Thymus (tissue), 11 donors: ENCODE data around the gene ZBTB5. TPM values are rescaled to one million over a fixed set of nuclear protein-coding genes. Genes with fewer than 3 reads are reported as not detected.
"Not testable (repeated sequence)": the region's sequence is repeated elsewhere in the genome, so short reads cannot be mapped to it uniquely, and the experiment has no call there.

ENCODE experiments used
- DNase-seq, 9 donors: peaks; one replicate each; pipeline ENCODE4 v3.0.0-alpha.2; 2013; ENCODE audit warnings: low spot score in 9 of 9, low read depth in 6 of 9, missing footprints in 1 of 9
- H3K27ac ChIP-seq, 2 donors: one replicate each; pipeline ENCODE4 v1.5.1; 2013; ENCODE audit warnings: control low read depth in 1 of 2, low read depth in 1 of 2, low read length in 1 of 2, mild to moderate bottlenecking in 1 of 2, moderate library complexity in 1 of 2
- H3K27me3 ChIP-seq, 2 donors: one replicate each; pipeline ENCODE4 v1.5.1; 2013; ENCODE audit warnings: low read length in 1 of 2; ENCODE audit not compliant: control insufficient read depth in 2 of 2, insufficient read depth in 1 of 2
- H3K36me3 ChIP-seq, 2 donors: one replicate each; pipeline ENCODE4 v1.5.1; 2013; ENCODE audit warnings: low read length in 1 of 2, mild to moderate bottlenecking in 1 of 2, moderate library complexity in 1 of 2; ENCODE audit not compliant: control insufficient read depth in 2 of 2, insufficient read depth in 2 of 2
- H3K4me1 ChIP-seq, 2 donors: one replicate each; pipeline ENCODE4 v1.5.1; 2013; ENCODE audit warnings: low read length in 2 of 2; ENCODE audit not compliant: control insufficient read depth in 2 of 2, insufficient read depth in 2 of 2
- H3K4me3 ChIP-seq, 2 donors: one replicate each; pipeline ENCODE4 v1.5.1; 2013; ENCODE audit warnings: low read length in 2 of 2, control low read depth in 1 of 2, mild to moderate bottlenecking in 1 of 2
- H3K9me3 ChIP-seq, 2 donors: one replicate each; pipeline ENCODE4 v1.5.1; 2013; ENCODE audit warnings: low read length in 1 of 2, mild to moderate bottlenecking in 1 of 2; ENCODE audit not compliant: control insufficient read depth in 2 of 2, insufficient read depth in 1 of 2
- WGBS: extraction: QIAGEN DNeasy Blood & Tissue Kit; methylation state at CpG from one replicate; pipeline ENCODE4 v1.1.7; 2013; 5-methylcytosine and 5-hydroxymethylcytosine counted together
- polyA plus RNA-seq: library from polyadenylated mRNA; stranded (reverse); fragments of 200-250 nt; gene quantifications from one replicate; pipeline ENCODE4 v1.2.3, GENCODE V29; 2013
- total RNA-seq: library from RNA; stranded (reverse); fragments of 120-200 nt; gene quantifications from one replicate; pipeline ENCODE4 v1.2.4, GENCODE V29; 2013
- donor health status: healthy.

Gene ZBTB5
- total and polyA plus RNA-seq, 2 donors: 8.0 to 10.9 TPM

DNA sequence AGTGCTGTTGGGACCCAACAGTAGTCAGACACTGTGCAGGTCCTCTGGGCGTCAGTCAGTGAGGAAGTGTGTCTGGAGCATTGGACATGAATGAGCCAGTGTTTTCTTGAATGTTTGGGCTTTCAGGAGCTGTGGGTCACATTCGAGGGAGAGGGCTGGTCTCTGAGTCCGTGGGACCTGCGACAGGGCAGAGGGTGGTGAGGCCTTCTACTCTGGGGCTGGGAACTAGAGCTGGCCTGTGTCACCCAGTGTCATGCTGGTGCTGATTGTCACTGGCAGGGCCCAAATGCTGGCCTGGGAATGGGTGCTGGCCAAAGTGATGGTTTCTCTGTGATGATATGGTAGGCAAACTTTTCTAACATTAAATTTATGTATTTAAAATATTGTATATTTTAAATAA lies 30.8 kb upstream of the ZBTB5 start:
- no peak for DNase-seq
- H3K4me1 ChIP-seq: no peaks in the 10 kb centered on the region
- H3K4me3 ChIP-seq: no peak overlapping the region
- H3K9me3 ChIP-seq: no peaks in the 10 kb centered on the region
- peaks cover 60 to 69% of the 10 kb centered on the region in 2 donors for H3K36me3 ChIP-seq
- no peak overlapping the region for H3K27ac ChIP-seq
- no peaks in the 10 kb centered on the region for H3K27me3 ChIP-seq
- 96% methylated on average over 4 of the region's 4 CpGs for WGBS

DNA sequence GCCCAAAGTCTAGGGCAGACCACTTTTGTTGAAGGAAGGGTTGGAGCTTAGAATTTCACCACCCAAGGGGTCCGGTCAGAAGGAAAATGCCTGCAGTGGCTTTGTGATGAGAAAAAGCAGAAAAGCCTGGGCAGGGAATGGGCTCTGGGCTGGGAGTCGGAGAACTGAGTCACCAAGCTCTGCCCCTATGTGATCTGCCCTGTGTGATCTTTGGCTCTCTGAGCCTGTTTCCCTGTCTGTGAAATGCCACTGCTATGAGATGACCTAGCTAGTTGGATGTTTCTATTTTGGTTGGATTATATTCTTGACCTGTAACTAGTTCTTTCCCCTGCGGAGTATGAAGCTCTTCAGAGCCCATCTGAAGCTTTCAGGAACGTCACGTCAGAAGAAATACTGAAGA lies 30.3 kb upstream of the ZBTB5 start:
- H3K9me3 ChIP-seq: no peaks in the 10 kb centered on the region
- H3K36me3 ChIP-seq: peaks cover 56 to 66% of the 10 kb centered on the region in 2 donors
- H3K4me1 ChIP-seq: no peaks in the 10 kb centered on the region
- WGBS: 98% methylated on average over 5 of the region's 5 CpGs
- no peak overlapping the region for H3K27ac ChIP-seq
- no peak overlapping the region for H3K4me3 ChIP-seq
- no peak for DNase-seq
- no peaks in the 10 kb centered on the region for H3K27me3 ChIP-seq

DNA sequence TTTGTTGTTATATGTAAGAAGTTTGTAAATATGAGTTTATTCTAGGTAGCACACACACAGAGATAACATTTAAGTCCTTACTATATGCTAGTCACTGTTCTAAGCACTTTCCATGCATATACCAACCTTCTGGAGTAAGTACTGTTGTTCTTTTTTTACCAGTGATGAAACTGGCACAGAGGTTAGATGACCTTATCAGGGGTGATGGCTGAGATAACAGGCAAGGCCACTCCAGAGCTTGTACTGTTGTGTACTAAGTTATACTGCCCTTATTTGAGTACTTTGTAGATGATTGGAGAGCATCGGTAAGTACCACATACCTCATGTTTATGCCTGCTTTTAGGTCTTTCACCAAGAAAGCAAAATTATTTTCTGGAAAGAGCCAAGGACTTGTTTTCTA lies 26.7 kb upstream of the ZBTB5 start:
- no peak for DNase-seq
- Histone ChIP-seq H3K36me3 (peaks cover 36 to 50% of the 10 kb centered on the region in 2 donors), H3K9me3 (no peaks in the 10 kb centered on the region), H3K4me1 (peaks cover 0 to 2% of the 10 kb centered on the region in 2 donors), H3K27me3 (no peaks in the 10 kb centered on the region), H3K27ac (no peak overlapping the region), H3K4me3 (no peak overlapping the region)
- WGBS: 100% methylated on average over 1 of the region's 1 CpG

DNA sequence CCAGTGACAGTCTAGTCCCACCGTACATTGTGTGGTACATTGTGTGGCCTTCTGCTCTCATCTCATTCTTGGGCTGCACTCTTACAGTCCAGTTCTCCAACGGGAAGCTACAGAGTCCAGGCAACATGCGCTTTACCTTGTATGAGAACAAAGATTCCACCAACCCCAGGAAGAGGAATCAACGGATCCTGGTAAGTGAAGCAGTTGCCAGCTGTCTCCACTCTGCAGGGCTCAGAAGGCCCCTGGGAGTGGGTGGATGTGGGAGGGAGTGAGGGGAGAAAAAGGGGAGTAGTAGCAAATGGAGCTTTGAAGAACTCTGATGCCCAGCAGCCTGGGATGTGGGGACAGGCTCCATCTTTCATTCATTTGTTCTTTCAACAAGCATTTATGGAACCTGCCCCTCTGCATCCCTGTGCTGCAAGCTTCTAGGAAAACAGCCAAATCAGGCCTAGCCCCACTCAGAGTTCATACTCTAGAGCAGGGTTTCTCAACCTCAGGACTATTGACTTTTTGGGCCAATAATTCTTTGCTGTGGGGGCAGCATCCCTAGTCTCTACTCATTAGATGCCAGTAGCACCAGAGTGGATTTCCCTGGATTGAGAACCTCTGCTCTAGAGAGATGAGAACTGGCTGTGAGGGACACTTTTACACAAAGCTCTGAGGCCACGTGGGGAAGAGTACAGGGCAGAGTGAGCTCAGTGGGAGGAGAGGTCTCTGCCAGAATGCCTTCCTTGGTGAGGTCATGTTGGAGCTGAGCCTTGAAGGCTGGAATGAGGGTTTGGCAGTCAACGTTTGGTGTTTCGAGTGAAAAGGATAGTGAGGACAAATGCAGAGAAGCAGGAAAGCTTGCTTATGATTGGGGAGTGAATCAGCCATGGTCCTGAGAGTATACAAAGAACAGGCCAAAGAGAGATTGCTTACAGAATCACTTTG lies 21.6 kb upstream of the ZBTB5 start:
- Histone ChIP-seq H3K4me1 (peaks cover 10 to 18% of the 10 kb centered on the region in 2 donors), H3K36me3 (peaks cover 3 to 11% of the 10 kb centered on the region in 2 donors), H3K4me3 (peak overlapping the region; percentile 66 to 82), H3K9me3 (no peaks in the 10 kb centered on the region), H3K27ac (no peak overlapping the region), H3K27me3 (peaks cover 0 to 1% of the 10 kb centered on the region in 2 donors)
- 58% methylated on average over 7 of the region's 7 CpGs for WGBS
- no peak for DNase-seq

DNA sequence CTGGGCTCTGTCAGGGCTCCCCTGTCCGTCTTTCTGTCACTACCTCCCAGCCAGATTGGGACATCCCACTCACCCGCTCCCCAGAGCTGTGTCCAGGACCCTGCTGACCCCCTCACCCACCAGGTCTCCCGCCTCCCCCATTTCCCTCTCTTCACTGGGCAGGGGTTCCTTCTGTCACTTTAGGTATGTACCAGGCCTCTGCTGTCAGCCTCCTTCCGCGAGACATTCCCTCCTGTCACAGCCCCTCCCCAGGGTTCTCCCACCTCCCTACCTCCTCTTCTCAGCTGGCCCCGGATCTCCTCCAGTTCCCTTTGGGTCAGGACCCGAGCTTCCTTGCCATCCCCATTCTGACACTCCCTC lies 21.0 kb upstream of the ZBTB5 start:
- WGBS: 6% methylated on average over 7 of the region's 7 CpGs
- Histone ChIP-seq H3K27ac (peak overlapping the region; percentile 37 to 72), H3K36me3 (peaks cover 3 to 11% of the 10 kb centered on the region in 2 donors), H3K9me3 (no peaks in the 10 kb centered on the region), H3K27me3 (peaks cover 0 to 6% of the 10 kb centered on the region in 2 donors), H3K4me1 (peaks cover 10 to 18% of the 10 kb centered on the region in 2 donors), H3K4me3 (peak overlapping the region; percentile 66 to 82)
- DNase-seq: peak in 1 of 9 donors; percentile 19

DNA sequence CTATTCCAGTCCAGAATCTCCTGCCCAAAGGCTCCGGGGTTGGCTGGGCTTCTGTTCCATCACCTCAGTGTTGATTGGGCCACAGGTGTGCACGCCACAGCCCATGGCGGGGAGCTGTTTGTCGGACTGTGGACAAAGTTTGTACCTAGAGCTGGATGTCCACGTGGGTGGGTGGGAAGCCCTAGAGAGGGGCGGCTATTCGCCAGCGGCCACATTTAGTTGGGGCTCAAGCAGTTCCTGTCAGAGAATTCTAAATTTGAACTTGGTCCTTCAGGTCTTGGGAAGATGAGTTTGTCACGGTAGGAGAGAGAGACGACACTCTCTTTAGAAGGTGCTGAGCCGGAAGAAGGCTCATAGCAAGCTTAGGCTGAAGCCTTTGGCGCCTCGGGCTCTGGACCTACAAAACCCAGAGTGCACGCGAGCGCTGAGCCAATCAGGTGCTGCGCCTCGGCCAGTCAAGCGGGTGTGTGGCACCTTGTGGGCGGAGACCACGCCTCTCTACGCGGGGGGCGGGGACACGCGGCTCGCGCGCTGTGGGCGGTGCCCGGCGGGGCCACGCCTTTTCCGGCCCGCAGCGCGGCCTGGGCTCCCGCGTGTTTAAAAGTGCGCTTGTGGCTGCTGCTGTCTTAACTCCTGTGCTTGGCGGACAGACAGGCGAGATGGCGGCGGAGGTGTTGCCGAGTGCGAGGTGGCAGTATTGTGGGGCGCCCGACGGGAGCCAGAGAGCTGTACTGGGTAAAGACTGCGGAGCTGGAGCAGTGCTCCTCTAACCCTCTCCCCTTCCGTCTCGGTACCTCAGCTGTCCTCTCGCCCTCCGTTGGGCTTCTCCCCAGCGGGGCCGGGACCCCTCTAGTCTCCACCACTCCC lies 20.4 kb upstream of the ZBTB5 start, which contains the start of gene POLR1E:
TSS of gene POLR1E (plus strand) at position 560 of the 867 bp plus-strand sequence. CDS start at position 660, 100 bp downstream.
- peaks cover 3 to 8% of the 10 kb centered on the region in 2 donors for H3K36me3 ChIP-seq
- H3K27me3 ChIP-seq: peaks cover 0 to 9% of the 10 kb centered on the region in 2 donors
- peak; percentile 87 to 97 (median 94) for DNase-seq
- peak within 1 kb of the TSS; percentile 37 to 72 for H3K27ac ChIP-seq
- peak within 1 kb of the TSS; percentile 66 to 82 for H3K4me3 ChIP-seq
- no peaks in the 10 kb centered on the region for H3K9me3 ChIP-seq
- H3K4me1 ChIP-seq: peaks cover 10 to 18% of the 10 kb centered on the region in 2 donors
- WGBS: 5% methylated on average over 56 of the region's 56 CpGs

DNA sequence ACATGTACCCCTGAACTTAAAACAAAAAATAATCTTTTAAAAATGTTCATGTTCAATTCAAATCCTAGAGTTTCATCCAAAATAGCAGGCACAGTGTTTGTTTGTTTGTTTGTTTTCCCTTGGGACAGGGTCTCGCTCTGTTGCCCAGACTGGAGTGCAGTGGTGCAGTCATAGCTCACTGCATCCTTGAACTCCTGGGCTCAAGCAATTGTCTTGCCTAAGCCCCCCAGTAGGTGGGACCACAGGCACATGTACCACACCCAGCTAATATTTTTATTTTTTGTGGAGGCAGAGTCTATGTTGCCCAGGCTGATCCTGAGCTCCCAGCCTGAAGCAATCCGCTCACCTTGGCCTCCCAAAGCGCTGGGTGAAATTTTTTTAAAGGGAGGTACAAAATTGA lies 15.5 kb upstream of the ZBTB5 start:
- WGBS: 96% methylated on average over 3 of the region's 3 CpGs
- Histone ChIP-seq H3K9me3 (no peaks in the 10 kb centered on the region), H3K27me3 (peaks cover 0 to 12% of the 10 kb centered on the region in 2 donors), H3K27ac (no peak overlapping the region), H3K36me3 (no peaks in the 10 kb centered on the region), H3K4me1 (peaks cover 5 to 7% of the 10 kb centered on the region in 2 donors), H3K4me3 (no peak overlapping the region)
- no peak for DNase-seq

DNA sequence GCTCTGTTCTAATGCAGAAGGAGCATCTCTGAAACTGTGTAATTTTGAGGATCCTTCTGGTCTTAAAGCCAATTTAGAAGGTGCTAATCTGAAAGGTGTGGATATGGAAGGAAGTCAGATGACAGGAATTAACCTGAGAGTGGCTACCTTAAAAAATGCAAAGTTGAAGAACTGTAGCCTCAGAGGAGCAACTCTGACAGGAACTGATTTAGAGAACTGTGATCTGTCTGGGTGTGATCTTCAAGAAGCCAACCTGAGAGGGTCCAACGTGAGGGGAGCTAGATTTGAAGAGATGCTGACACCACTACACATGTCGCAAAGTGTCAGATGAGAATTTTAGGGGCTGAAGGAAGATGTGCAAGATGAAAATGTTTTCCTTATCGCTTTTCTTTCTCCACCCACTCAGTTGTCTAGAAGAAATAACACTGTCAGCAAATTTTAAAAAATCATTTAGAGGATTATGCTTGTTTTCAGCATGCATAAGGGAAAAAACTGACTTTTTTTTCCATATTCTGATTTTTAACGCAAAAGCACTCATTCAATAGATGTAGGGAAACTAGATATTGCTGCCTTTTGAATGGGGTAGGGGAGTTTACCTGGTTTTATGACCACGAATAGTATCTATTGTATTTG lies 12.9 kb upstream of the ZBTB5 start:
- not testable (repeated sequence) for H3K4me3 ChIP-seq, H3K27ac ChIP-seq, H3K9me3 ChIP-seq, H3K36me3 ChIP-seq, DNase-seq, H3K4me1 ChIP-seq
- H3K27me3 ChIP-seq: peaks cover 0 to 12% of the 10 kb centered on the region in 2 donors
- WGBS: 76% methylated on average over 5 of the region's 5 CpGs
